Lung (tissue), 12 donors: ENCODE results near the gene IFNL4. TPM values are rescaled to one million over a fixed set of nuclear protein-coding genes. Genes with fewer than 3 reads are reported as not detected.

Source experiments
- ATAC-seq: fragments of 200-7000 bp; cut with Tn5 transposase; one replicate; pipeline ENCODE4 v1.9.1; 2020; ENCODE audit warnings: moderate number of reproducible peaks; ENCODE audit not compliant: insufficient read depth, low FRiP score
- DNase-seq, 3 donors: peaks; one replicate each; pipeline ENCODE4 v3.0.0-alpha.2; 2013 to 2017
- H3K27ac ChIP-seq, 2 donors: one replicate each; pipeline ENCODE4 v1.5.1; 2013; ENCODE audit warnings: mild to moderate bottlenecking in 2 of 2, moderate library complexity in 2 of 2, control low read depth in 1 of 2, inconsistent platforms in 1 of 2, low read depth in 1 of 2, low read length in 1 of 2
- H3K27me3 ChIP-seq, 3 donors: one replicate each; pipeline ENCODE4 v1.5.1; 2013; ENCODE audit warnings: low read length in 2 of 3; ENCODE audit not compliant: control insufficient read depth in 3 of 3, insufficient read depth in 3 of 3
- H3K36me3 ChIP-seq, 4 donors: one replicate each; pipeline ENCODE4 v1.5.1; 2013; ENCODE audit warnings: low read length in 4 of 4, mild to moderate bottlenecking in 1 of 4, moderate library complexity in 1 of 4; ENCODE audit not compliant: control insufficient read depth in 4 of 4, insufficient read depth in 4 of 4
- H3K4me1 ChIP-seq, 5 donors: one replicate each; pipeline ENCODE4 v1.5.1; 2013; ENCODE audit warnings: low read length in 5 of 5, mild to moderate bottlenecking in 2 of 5, moderate library complexity in 1 of 5; ENCODE audit not compliant: control insufficient read depth in 5 of 5, insufficient read depth in 5 of 5
- H3K4me3 ChIP-seq: one replicate; pipeline ENCODE4 v1.5.1; 2013; ENCODE audit warnings: mild to moderate bottlenecking, control low read depth, moderate library complexity
- H3K9ac ChIP-seq, 2 donors: one replicate each; pipeline ENCODE4 v1.5.1; 2013; ENCODE audit warnings: low read length in 2 of 2, control low read depth in 1 of 2; ENCODE audit not compliant: insufficient read depth in 1 of 2
- H3K9me3 ChIP-seq, 4 donors: one replicate each; pipeline ENCODE4 v1.5.1; 2013; ENCODE audit warnings: low read length in 3 of 4, mild to moderate bottlenecking in 1 of 4, moderate library complexity in 1 of 4; ENCODE audit not compliant: control insufficient read depth in 4 of 4, insufficient read depth in 3 of 4
- WGBS, 2 donors: extraction: QIAGEN DNeasy Blood & Tissue Kit; methylation state at CpG; one replicate each; pipeline ENCODE4 v1.1.7; 2013; 5-methylcytosine and 5-hydroxymethylcytosine counted together
- polyA plus RNA-seq, 2 donors: library from polyadenylated mRNA; stranded (reverse); fragments of 200-250 nt; gene quantifications; one replicate each; pipeline ENCODE4 v1.2.1, GENCODE V29; 2013
- total RNA-seq, 2 donors: library from RNA; depleted of rRNA in 1 of 2; stranded (reverse); fragments of >200 nt in 1 of 2; gene quantifications; one replicate each; pipeline ENCODE4 v1.2.1, GENCODE V29; 2014 to 2021
- TF ChIP-seq, protein P1 (sequence below): IDR thresholded peaks from 2 replicates; pipeline ENCODE4 v1.5.1; 2012; ENCODE audit warnings: mild to moderate bottlenecking; ENCODE audit errors: control extremely low read depth, extremely low read depth
- donor health status: control.
- donor health status: control.
- donor health status: Bipolar disorder and iron deficiency.
- donor health status: healthy.
- donor health status: DM: yes; HTN: yes; CAD: no.

IFNL4 gene
- total and polyA plus RNA-seq, 4 donors, result not detected

GRCh38 chr19:39196860-39197562 lies 51.6 kb downstream of the IFNL4 start, which contains the start of gene NCCRP1:
NCCRP1 (plus strand) TSS chr19:39196964; CDS start chr19:39196983, 19 bp downstream.
- TF ChIP-seq, protein P1, sequence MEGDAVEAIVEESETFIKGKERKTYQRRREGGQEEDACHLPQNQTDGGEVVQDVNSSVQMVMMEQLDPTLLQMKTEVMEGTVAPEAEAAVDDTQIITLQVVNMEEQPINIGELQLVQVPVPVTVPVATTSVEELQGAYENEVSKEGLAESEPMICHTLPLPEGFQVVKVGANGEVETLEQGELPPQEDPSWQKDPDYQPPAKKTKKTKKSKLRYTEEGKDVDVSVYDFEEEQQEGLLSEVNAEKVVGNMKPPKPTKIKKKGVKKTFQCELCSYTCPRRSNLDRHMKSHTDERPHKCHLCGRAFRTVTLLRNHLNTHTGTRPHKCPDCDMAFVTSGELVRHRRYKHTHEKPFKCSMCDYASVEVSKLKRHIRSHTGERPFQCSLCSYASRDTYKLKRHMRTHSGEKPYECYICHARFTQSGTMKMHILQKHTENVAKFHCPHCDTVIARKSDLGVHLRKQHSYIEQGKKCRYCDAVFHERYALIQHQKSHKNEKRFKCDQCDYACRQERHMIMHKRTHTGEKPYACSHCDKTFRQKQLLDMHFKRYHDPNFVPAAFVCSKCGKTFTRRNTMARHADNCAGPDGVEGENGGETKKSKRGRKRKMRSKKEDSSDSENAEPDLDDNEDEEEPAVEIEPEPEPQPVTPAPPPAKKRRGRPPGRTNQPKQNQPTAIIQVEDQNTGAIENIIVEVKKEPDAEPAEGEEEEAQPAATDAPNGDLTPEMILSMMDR, result no peak
- no peak within 1 kb of the TSS for H3K27ac ChIP-seq
- WGBS, 2 donors, result 1 to 4% methylated on average over 28 to 51 of the region's 51 CpGs
- no peaks in the 10 kb centered on the region for H3K36me3 ChIP-seq
- no peak within 1 kb of the TSS for H3K9ac ChIP-seq
- no peak for ATAC-seq
- peaks cover 0 to 28% (median 14%) of the 10 kb centered on the region in 3 donors for H3K27me3 ChIP-seq
- DNase-seq, result no peak
- H3K4me1 ChIP-seq, result peaks cover 0 to 5% (median 0%) of the 10 kb centered on the region in 5 donors
- no peak within 1 kb of the TSS for H3K4me3 ChIP-seq
- H3K9me3 ChIP-seq, result no peaks in the 10 kb centered on the region

DNA sequence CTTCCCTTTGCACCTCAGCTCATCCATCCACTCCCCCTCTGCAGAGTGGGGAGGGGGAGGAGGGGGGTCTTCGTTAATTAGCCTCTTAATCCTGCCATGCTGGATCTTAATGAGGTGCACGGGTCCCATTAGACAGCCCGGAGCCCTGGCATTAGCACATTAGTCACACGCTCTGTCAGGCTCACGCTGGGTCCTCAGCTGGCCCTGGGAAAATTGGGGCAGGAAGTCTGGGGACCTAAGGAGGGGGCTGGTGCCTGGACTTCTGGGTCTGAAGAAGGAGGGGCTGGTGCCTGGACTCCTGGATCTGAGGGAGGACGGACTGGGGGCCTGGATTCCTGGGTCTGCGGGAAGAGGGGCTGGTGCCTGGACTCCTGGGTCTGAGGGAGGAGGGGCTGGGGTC lies 52.3 kb downstream of the IFNL4 start:
- DNase-seq (no peak), ATAC-seq (no peak)
- Histone ChIP-seq H3K9ac (no peak overlapping the region), H3K27ac (no peak overlapping the region), H3K36me3 (no peaks in the 10 kb centered on the region), H3K4me3 (no peak overlapping the region), H3K27me3 (peaks cover 0 to 24% (median 14%) of the 10 kb centered on the region in 3 donors), H3K4me1 (peaks cover 0 to 5% (median 0%) of the 10 kb centered on the region in 5 donors), H3K9me3 (no peaks in the 10 kb centered on the region)
- TF ChIP-seq, protein P1, result no peak
- 21 to 25% methylated on average over 7 of the region's 7 CpGs for WGBS, 2 donors

Other genes with a start within 250 kb of the IFNL4 start
- gene FBXO27, start 216.3 kb downstream of the IFNL4 start, total RNA-seq, result 10 to 100 TPM in 1 of 2 donors, 1 to 10 TPM in 1; 2.8 to 18.0 TPM
- 1 to 10 TPM; 2.9 to 8.3 TPM for gene FBXO27, start 216.3 kb downstream of the IFNL4 start, polyA plus RNA-seq
- gene ACP7, start 164.5 kb downstream of the IFNL4 start, total RNA-seq, result not detected
- under 1 TPM in 1 of 2 donors, not detected in 1; 0.03 TPM for gene ACP7, start 164.5 kb downstream of the IFNL4 start, polyA plus RNA-seq
- gene PAK4, start 123.1 kb downstream of the IFNL4 start, total RNA-seq, result 10 to 100 TPM; 23.2 to 60.8 TPM
- gene PAK4, start 123.1 kb downstream of the IFNL4 start, polyA plus RNA-seq, result 10 to 100 TPM; 34.8 to 38.5 TPM
- under 1 TPM; 0.09 to 0.97 TPM for gene NCCRP1, start 51.9 kb downstream of the IFNL4 start, total RNA-seq
- under 1 TPM; 0.05 to 0.26 TPM for gene NCCRP1, start 51.9 kb downstream of the IFNL4 start, polyA plus RNA-seq
- not detected for gene SYCN, start 44.6 kb downstream of the IFNL4 start, total RNA-seq
- gene SYCN, start 44.6 kb downstream of the IFNL4 start, polyA plus RNA-seq, result under 1 TPM in 1 of 2 donors, not detected in 1; 0.18 TPM
- gene IFNL3, start 3.9 kb downstream of the IFNL4 start, total RNA-seq, result not detected
- not detected for gene IFNL3, start 3.9 kb downstream of the IFNL4 start, polyA plus RNA-seq
- not detected for gene IFNL2, start 19.5 kb upstream of the IFNL4 start, total RNA-seq
- not detected for gene IFNL2, start 19.5 kb upstream of the IFNL4 start, polyA plus RNA-seq
- not detected for gene IFNL1, start 47.6 kb upstream of the IFNL4 start, total RNA-seq
- gene IFNL1, start 47.6 kb upstream of the IFNL4 start, polyA plus RNA-seq, result under 1 TPM in 1 of 2 donors, not detected in 1; 0.17 TPM
- 1 to 10 TPM; 1.6 to 2.2 TPM for gene LRFN1, start 72.0 kb upstream of the IFNL4 start, total RNA-seq
- gene LRFN1, start 72.0 kb upstream of the IFNL4 start, polyA plus RNA-seq, result 1 to 10 TPM; 1.2 to 3.6 TPM
- 100 to 1,000 TPM in 1 of 2 donors, 10 to 100 TPM in 1; 38.4 to 110 TPM for gene GMFG, start 87.2 kb upstream of the IFNL4 start, total RNA-seq
- gene GMFG, start 87.2 kb upstream of the IFNL4 start, polyA plus RNA-seq, result 100 to 1,000 TPM; 192 to 317 TPM
- 10 to 100 TPM; 77.6 to 91.1 TPM for gene SAMD4B, start 93.6 kb upstream of the IFNL4 start, total RNA-seq
- 100 to 1,000 TPM in 1 of 2 donors, 10 to 100 TPM in 1; 82.5 to 103 TPM for gene SAMD4B, start 93.6 kb upstream of the IFNL4 start, polyA plus RNA-seq
- gene PAF1, start 142.2 kb upstream of the IFNL4 start, total RNA-seq, result 10 to 100 TPM; 24.8 to 32.9 TPM
- gene PAF1, start 142.2 kb upstream of the IFNL4 start, polyA plus RNA-seq, result 10 to 100 TPM; 35.1 to 41.8 TPM
- 10 to 100 TPM; 16.5 to 36.3 TPM for gene MED29, start 142.5 kb upstream of the IFNL4 start, total RNA-seq
- gene MED29, start 142.5 kb upstream of the IFNL4 start, polyA plus RNA-seq, result 10 to 100 TPM; 29.4 to 36.8 TPM
- 100 to 1,000 TPM in 1 of 2 donors, 10 to 100 TPM in 1; 41.2 to 170 TPM for gene ZFP36, start 158.0 kb upstream of the IFNL4 start, total RNA-seq
- gene ZFP36, start 158.0 kb upstream of the IFNL4 start, polyA plus RNA-seq, result 100 to 1,000 TPM; 174 to 655 TPM
- 10 to 100 TPM; 33.4 to 52.7 TPM for gene PLEKHG2, start 163.8 kb upstream of the IFNL4 start, total RNA-seq
- 10 to 100 TPM; 15.5 to 20.9 TPM for gene PLEKHG2, start 163.8 kb upstream of the IFNL4 start, polyA plus RNA-seq
- 1,000 to 10,000 TPM in 1 of 2 donors, 100 to 1,000 TPM in 1; 108 to 1,772 TPM for gene RPS16, start 187.1 kb upstream of the IFNL4 start, total RNA-seq
- 1,000 to 10,000 TPM; 2,468 to 3,242 TPM for gene RPS16, start 187.1 kb upstream of the IFNL4 start, polyA plus RNA-seq
- gene SUPT5H, start 196.7 kb upstream of the IFNL4 start, total RNA-seq, result 100 to 1,000 TPM in 1 of 2 donors, 10 to 100 TPM in 1; 55.1 to 105 TPM
- gene SUPT5H, start 196.7 kb upstream of the IFNL4 start, polyA plus RNA-seq, result 100 to 1,000 TPM in 1 of 2 donors, 10 to 100 TPM in 1; 71.0 to 127 TPM
- gene TIMM50, start 232.0 kb upstream of the IFNL4 start, total RNA-seq, result 10 to 100 TPM; 47.5 to 57.8 TPM
- gene TIMM50, start 232.0 kb upstream of the IFNL4 start, polyA plus RNA-seq, result 10 to 100 TPM; 49.7 to 67.4 TPM